HG03460 (cell line): Measurements from ENCODE around the gene VMP1.

Experiments
- ATAC-seq: cut with Tn5 transposase; IDR thresholded peaks from one replicate; pipeline ENCODE4 v1.9.1; 2021; ENCODE audit not compliant: unreplicated experiment

Gene VMP1

DNA sequence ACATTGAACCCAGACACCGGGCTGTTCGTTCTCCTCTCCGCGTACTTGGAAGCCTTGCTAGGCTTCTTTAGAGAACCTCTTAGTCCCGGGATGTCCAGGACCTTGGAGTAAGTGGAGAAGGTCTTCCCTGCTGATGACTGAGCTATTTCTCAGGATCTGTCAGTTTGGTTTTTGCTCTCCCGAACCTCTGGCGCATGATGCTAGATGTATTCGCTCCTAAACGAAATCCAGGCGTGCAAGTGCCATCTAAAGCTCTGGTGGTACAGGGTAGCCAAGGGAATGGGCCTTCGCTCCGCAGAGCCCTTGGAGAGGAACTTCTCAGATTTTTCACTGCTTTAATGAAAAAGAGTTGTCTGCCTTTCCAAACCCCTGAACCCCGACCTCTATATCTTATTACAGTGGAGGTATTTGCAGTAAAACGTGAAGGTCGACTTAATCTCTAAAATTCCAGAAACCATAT lies 547 bp downstream of the VMP1 start:
- ATAC-seq = no peak

DNA sequence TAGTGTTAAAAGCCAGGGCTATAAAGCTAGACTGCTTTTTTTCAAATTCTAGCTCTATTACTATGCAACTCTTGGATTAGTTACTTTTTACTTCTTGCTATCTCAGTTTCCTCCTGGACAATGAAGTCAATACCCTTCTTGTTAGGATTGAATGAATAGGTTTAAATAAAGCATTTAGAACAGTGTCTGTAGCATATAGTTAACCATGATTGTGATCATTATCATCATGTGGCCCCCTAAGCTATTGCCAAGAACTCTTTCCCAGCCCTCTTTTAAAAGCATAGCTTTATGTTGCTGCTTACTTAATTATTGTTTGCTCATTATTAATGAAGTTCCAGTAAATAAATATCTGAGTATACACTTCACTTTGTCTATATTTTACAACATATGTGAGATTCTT lies 4.5 kb downstream of the VMP1 start:
- no peak for ATAC-seq

DNA sequence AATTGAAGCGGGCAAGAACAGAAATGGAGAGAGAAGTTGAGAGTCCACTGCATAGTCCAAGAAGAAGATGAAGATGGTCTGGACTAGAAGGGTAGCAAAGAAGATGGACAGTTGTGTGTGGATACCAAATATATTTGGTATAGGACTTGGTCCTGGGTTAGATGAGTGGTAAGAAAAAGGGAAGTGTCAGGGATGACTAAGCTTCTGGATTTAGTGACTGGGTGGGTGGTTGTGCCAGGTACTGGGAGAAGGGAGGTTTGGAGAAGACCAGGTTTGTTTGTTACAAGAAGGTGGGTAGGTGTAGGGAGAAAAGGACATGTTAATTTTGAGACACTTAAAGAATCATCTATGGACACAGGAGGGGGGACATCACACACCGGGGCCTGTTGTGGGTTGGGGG lies 5.4 kb downstream of the VMP1 start:
- no peak for ATAC-seq

DNA sequence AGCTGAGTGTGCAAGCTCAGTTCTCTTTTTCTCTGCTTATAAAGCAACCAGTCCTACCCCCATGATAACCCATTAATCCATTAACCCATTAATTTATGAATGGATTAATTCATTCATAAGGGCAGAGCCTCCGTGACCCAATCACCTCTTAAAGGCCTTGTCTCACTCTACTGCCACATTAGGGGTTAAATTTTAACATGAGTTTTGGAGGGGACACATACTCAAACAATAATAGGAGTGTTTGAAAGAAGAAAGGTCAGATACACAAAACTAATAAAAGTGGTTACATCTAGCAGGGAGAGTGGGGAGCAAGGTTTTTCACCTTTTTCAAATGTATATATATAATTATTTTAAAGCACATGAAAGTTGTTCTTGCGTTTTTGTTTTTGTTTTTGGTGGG lies 6.8 kb downstream of the VMP1 start:
- no peak for ATAC-seq

DNA sequence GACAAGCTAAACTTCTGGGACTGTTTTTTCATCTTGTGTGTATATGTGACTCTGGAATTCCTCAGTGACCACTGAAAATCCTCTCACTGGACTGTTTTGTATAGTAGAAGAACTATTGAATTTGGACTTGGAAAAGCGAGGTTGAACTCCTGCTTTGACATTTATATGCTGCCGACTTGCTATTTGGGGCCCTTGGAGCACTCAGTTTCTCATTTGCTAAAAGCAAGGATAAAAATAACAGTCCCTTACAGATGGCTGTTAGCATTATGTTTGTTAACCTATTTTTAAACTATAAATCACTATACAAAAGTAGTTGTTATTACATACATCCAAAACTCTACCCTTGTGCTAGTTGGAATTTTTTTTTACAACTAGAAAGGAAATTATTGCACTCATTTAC lies 9.0 kb downstream of the VMP1 start:
- ATAC-seq = no peak

DNA sequence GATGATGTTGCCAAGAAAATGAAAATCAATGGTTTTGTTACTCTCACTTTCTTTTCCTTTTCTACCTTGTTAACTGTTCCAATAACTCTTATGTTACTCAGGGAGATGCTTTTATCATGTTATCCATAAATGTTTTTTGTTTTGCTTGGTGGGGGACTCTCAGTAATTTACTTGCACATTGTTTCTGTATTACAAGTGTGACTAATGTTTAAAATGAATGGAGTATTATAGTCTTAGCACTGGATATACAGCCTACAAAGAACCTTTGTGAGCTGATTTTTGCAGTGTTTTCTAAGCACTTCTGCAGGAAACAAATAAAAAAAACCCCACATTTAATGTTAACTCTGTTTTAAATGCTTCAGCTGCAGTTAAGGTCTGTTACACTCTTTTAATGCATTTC lies 12.1 kb downstream of the VMP1 start:
- ATAC-seq = no peak

DNA sequence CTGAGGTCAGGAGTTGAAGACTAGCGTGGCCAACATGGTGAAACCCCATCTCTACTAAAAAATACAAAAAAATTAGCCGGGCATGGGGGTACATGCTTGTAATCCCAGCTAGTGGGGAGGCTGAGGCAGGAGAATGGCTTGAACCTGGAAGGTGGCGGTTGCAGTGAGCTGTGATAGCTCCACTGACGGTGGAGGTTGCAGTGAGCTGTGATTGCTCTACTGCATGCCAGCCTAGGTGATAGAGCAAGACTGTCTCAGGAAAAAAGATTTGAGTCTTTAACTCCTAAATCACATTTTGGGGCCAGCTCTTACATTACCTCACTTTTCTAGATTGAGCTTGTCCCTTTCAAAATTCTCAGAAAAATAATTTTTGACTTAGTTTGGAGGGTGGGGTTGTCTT lies 15.2 kb downstream of the VMP1 start:
- no peak for ATAC-seq

DNA sequence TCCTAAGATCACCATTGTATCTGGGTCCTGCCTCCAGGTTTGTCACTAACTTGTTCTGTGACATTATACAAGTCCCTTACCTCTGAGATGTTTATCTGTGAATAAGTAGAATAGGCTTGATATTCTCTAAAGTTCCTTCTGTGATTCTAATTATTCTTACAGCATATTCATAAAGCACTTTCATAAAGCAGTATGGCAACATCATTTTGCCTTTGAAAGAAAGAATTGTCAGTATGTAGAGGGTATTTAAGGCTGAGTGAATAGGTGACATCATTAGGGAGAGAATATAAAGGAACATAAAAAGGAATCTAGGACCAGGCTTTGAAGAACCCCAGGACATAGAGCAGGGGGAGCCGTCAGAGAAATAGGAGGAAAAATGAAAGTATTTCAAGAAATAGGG lies 15.6 kb downstream of the VMP1 start:
- no peak for ATAC-seq

DNA sequence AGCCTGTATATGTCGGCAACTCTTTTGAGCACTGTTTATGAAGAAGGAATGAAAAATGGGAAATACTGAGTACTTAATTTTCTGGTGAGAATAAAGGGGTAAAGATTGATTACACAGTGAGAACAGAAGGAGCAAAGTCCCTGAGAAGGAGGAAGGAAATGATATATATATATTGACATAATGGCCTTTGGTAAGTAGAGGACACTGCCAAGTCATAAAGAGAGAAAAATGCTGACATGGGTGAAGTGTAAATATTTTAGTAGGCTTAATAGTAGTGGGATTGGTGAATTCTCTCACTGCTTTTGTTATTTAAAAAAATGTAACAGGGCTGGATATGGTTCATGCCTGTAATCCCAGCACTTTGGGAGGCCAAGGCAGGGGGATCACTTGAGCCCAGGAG lies 16.2 kb downstream of the VMP1 start:
- no peak for ATAC-seq

DNA sequence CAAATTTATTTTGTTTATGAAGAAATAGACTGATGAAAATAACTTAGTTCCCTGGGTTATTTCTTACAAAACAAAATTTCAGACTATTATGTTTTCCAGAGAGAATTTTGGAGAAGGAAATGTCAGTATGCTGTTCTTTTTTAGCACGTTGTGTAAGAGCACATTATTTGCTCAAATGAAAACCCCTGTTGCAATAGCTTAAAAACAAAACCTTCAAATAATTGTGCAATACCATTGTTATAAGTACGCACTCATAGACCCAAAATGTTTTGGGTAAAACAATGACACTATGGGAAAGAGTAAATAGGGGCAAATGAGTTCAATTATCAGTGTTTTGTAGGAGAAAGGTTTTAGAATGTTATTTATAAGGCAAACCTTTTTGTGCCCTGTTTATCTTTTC lies 18.2 kb downstream of the VMP1 start:
- no peak for ATAC-seq

DNA sequence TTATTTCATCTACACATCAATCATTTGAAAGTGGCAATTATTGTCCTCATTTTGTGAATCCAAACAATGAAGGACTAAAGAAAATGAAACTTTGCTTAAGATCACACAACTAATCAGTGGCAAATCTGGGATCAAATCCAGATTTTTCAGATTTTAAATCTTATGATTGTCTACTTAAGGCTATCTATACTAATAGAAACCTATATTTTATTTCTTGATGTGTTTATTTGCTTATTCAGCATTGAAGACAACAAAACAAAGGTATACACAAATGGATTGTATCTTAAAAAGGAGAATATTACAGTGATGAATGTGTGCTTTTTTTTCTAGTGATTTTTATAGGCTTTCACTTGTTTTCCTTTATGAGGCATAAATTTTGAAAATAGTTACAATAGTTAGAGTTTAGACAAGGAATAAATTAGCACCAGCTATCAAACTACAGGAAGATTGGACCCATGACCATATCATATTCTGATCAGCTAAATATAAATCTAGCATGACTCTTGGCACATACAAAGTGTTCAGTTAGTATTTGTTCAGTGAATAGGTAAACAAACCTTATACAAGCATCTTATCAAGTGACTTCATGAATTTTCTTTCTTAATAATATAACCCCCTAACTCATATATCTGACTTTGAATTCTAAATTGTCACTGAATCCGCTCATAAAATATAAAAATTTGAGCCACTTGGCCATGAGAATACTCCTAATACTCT lies 20.5 kb downstream of the VMP1 start:
- ATAC-seq = no peak

DNA sequence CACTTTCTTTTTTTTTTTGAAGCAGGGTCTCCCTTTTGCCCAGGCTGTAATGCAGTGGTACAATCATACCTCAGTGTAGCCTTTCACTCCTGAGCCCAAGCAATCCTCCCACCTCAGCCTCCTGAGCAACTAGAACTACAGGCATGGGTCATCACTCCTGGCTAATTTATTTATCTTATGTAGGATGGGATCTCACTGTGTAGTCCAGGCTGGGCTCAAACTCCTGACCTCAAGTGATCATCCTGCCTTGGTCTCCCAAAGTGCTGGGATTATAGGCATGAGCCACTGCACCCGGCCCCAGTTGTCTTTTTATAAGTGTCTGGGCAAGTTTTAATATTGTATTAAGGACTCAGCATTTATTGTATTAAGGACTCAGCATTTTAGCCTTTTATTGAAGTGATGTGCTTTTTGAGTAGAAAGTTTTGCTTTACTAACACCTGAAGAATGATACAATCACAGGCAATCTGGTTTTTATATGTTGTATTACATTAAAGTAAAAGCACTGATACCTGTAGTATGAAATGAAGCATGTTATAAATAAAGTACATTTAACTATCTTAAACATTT lies 22.9 kb downstream of the VMP1 start:
- ATAC-seq = no peak

DNA sequence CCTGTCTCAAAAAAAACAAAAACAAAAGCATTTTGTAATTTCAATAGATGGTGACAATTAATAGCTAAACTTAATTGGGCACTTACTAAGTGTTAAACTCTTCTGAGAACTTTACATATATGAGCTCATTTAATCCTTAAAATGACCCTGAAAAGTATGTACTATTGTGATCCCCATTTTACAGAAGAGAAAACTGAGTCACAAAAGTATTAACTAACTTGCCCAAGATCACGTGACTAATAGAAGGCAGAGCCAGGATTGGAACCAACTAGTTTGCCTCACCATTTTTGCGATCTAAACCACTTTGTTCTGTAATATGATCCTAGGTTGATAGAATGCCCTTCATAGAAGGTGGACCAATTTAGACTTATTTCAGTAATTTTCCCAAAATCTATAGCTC lies 26.2 kb downstream of the VMP1 start:
- ATAC-seq = no peak

DNA sequence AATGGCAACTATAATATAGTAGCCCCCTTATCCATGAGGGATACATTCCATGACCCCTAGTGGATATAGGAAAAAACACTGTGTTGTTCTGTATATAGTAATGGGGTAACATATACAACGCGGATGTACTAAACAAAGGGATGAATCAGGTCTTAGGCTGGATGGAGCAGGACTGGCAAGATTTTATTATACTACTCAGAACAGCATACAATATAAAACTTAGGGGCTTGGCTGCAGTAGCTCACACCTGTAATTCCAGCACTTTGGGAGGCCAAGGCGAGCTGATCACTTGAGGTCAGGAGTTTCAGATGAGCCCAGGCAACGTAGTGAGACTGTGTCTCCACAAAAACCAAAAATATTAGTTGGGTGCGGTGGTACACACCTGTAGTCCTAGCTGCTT lies 26.8 kb downstream of the VMP1 start:
- ATAC-seq = no peak

DNA sequence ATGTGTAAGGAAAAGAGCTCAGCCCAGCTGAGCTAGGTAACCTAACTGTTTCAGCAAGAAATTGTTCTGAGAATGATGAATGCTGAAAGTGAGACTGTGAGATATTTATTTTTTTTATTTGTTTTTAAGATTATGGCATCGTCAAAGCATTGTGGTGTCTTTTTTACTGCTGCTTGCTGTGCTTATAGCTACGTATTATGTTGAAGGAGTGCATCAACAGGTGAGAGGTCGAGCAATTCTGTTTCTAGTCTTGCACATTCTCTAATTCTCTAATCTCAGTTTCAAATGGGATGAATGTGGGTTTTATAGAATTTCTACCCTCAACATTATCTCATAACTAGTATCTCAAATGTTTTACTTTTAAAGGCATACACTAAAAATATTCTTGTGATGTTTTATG lies 29.9 kb downstream of the VMP1 start:
- no peak for ATAC-seq

DNA sequence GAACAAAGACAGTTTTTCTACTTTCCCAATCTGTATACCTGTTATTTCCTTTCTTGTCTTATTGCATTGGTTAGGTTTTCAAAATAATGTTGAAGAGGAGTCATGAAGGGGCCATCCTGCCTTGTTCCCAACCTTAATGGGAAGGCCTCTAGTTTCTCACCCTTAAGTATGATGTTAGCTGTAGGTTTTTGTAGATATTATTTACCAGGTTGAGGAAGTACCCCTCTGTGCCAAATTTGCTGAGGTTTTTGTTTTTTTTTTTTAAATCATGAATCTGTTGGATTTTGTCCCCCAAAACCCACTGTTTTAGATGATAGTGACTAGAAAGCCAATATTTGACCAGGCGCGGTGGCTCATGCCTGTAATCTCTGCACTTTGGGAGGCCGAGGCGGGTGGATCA lies 36.4 kb downstream of the VMP1 start:
- ATAC-seq = no peak

DNA sequence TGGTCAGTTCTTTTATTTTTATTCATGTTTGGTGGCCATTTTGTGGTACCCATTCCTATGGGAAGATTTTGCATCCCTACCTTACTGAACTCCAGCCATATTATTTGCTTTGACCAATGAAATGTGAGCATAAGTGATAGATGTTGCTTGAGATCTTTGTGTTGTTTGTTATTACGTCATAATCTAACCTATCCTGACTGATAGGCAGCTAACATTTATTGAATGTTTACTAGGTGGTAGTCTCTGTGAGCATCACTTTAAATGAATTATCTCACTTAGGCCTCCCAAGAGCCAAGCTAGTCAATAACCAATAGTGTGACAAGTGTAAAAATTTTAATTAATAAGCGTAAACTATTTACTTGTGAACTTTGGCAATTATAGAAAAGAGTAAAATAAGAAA lies 37.6 kb downstream of the VMP1 start:
- no peak for ATAC-seq

DNA sequence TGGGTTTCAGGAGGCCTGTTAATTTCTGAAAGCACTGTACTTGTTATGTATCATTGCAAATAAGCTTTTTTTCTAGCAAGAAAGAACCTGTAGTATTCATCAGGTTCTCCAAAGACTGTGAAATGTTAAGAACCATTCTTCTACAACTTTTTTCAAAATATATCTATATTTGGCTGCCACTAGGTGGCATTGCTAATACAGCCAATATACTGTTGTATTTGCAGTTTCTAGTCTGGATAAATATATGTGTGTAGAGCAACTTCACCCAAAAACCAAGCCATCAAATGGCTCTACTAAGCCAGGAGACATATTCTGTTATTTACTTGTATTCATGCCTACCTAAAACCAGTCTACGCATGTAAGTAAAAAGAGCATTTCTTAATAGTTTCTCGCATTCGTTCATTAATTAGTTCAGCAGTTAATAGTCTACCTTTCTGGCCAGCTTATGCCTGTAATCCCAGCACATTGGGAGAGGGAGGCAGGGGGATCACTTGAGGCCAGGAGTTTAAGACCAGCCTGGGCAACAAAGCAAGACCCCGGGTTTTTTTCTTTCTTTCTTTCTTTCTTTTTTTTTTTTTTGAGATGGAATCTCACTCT lies 39.5 kb downstream of the VMP1 start:
- no peak for ATAC-seq

DNA sequence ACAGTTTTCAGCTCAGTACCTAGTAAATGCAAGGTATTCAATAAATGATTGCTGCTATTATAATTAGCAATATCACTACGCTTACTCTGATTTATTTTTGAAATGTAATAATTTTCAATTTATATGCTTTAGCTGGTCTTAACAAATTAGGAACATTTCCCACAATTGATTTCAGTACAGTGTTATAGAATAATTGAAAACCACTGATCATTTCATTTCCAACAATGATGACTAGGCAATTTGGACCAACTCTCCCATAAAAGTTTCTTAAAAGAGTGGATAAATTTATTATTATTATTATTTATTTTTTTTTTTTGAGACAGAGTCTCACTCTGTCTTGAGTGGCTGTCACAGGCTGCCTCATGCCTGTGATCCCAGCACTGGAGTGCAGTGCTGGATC lies 41.1 kb downstream of the VMP1 start:
- no peak for ATAC-seq

DNA sequence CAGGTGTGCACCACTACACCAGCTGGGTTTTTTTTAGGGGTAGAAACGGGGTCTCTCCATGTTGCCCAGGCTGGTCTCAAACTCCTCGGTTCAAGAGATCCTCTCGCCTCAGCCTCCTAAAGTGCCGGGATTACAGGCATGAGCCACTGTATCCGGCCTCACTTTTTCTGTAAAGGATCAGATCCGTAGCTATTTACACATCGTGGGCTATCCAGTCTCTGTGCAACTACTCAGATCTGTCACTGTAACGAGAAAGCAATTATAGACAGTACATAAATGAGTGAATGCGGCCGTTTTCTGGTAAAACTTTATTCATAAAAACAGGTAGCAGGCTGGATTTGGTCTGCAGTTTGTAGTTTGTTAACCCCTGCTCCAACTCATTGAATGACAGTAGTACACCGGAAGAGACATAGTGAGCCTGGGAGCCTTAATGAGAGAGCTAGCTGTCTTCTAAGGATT lies 44.5 kb downstream of the VMP1 start:
- no peak for ATAC-seq

DNA sequence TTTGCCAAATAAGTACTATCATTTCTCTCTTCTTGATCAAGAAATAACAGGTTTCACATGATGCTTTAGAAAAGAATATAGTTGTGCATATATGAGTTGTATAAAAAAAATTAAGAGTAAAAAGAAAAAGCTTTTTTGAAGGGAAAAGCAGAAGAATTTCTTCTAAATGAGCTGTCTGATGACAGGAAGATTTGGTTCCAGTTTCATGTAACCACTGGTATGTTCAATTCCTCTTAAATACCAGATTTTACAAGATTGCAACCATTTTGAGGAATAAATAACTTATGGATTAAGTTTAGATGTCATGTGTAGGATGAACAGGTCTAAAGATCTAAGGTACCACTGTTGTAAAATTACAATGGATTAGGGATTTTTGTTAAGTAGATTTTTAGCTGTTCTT lies 45.0 kb downstream of the VMP1 start:
- ATAC-seq = no peak

DNA sequence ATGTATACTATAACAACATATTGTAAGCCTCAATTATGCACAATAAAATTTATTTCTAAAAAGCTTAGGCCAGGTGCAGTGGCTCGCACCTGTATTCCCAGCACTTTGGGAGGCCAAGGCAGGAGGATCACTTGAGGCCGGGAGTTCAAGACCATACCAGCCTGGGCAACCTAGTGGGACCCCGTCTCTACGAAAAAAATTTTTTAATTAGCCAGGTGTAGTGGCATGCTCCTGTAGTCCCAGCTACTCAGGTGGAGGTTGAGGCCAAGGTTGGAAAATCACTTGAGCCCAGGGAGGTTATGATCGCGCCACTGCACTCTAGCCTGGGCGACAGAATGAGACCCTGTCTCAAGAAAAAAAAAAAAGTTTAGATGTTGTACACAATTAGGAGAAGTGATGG lies 45.5 kb downstream of the VMP1 start:
- no peak for ATAC-seq
